Osteoblast (primary cell): ENCODE measurements around the gene CAMK2N2. TPM values are rescaled to one million over a fixed set of nuclear protein-coding genes. Genes with fewer than 3 reads are reported as not detected.

Source experiments
- DNase-seq: peaks from one replicate; pipeline ENCODE4 v3.0.0; 2011; ENCODE audit warnings: low spot score, mixed read lengths; ENCODE audit not compliant: insufficient read length; ENCODE audit errors: missing footprints
- H2AFZ ChIP-seq: 2 replicates; pipeline ENCODE4 v1.6.0; 2011; ENCODE audit warnings: mild to moderate bottlenecking, low read length
- H3K27ac ChIP-seq: 2 replicates; pipeline ENCODE4 v1.5.1; 2011; ENCODE audit warnings: mild to moderate bottlenecking, low read depth, low read length, moderate library complexity
- H3K27me3 ChIP-seq: 2 replicates; pipeline ENCODE4 v1.6.0; 2012; ENCODE audit warnings: mild to moderate bottlenecking, control low read depth, inconsistent platforms, low read length, moderate library complexity; ENCODE audit not compliant: insufficient read depth
- H3K36me3 ChIP-seq: 2 replicates; pipeline ENCODE4 v1.5.1; 2011; ENCODE audit warnings: mild to moderate bottlenecking, low read length, control low read depth, moderate library complexity; ENCODE audit not compliant: insufficient read depth
- H3K4me1 ChIP-seq: 2 replicates; pipeline ENCODE4 v1.5.1; 2011; ENCODE audit warnings: mild to moderate bottlenecking, low read length, control low read depth, moderate library complexity; ENCODE audit not compliant: insufficient read depth
- H3K4me2 ChIP-seq: 2 replicates; pipeline ENCODE4 v1.6.0; 2011; ENCODE audit warnings: mild to moderate bottlenecking, low read length; ENCODE audit not compliant: insufficient read depth
- H3K4me3 ChIP-seq: fragments of 200-600 bp; sonication (generic); 3 replicates; pipeline ENCODE4 v1.5.1; 2012; ENCODE audit warnings: mild to moderate bottlenecking, low read length, inconsistent platforms; ENCODE audit not compliant: insufficient read depth
- H3K79me2 ChIP-seq: 2 replicates; pipeline ENCODE4 v1.6.0; 2012; ENCODE audit warnings: mild to moderate bottlenecking, low read length, control low read depth, inconsistent platforms; ENCODE audit not compliant: insufficient read depth
- H3K9me3 ChIP-seq: 2 replicates; pipeline ENCODE4 v1.5.1; 2011; ENCODE audit warnings: low read depth, low read length, control low read depth
- H4K20me1 ChIP-seq: 2 replicates; pipeline ENCODE4 v1.6.0; 2012; ENCODE audit warnings: mild to moderate bottlenecking, low read length, control low read depth; ENCODE audit not compliant: insufficient read depth
- total RNA-seq: library from RNA; depleted of rRNA; stranded (reverse); fragments of >200 nt; gene quantifications from 2 replicates; pipeline ENCODE4 v1.2.3, GENCODE V29; 2012
- TF ChIP-seq, protein P1 (sequence below): IDR thresholded peaks from 2 replicates; pipeline ENCODE4 v1.5.1; 2011; ENCODE audit warnings: mild to moderate bottlenecking, low read depth, low read length, moderate library complexity; ENCODE audit errors: extremely low read depth

The CAMK2N2 gene
- total RNA-seq: not detected in 2 replicates

DNA sequence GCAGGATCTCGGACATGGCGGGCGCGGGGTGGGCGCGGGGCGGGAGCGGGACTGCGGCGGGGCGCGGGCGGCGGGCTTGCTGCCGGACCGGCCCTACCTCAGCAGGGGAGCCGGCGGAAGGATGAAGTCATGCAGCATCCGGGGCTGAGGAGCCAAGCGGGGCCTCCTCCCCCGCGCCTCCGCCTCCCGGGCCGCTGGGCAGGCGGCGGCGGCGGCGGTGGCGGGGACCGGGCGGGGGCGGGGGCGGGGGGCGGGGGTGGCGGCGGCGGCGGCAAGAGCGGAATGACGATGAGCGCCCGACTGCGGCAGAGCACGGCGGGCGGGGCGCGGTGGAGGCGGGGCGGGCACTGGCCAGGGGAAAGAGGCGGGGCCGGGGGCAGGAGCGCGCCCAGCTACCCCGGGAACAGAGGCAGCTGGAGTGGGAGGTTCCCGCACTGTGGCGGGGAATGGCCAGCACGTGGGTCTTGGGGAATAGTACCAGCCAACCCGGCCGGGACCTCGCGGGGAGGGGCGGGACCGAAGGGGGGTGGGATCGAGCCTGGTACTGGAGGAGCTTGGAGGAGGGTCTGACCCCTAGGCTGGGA is at the start of gene CAMK2N2:
Gene CAMK2N2, minus strand, starts transcription at position 284 of the 584 bp plus-strand sequence. Its CDS starts 268 bp downstream, at position 16.
- Histone ChIP-seq H3K4me3 (peak within 1 kb of the TSS; percentile 57), H3K4me1 (peaks cover 3% of the 10 kb centered on the region), H3K27me3 (peaks cover 35% of the 10 kb centered on the region), H3K9me3 (no peaks in the 10 kb centered on the region), H2AFZ (peak within 1 kb of the TSS; percentile 56), H3K4me2 (peak within 1 kb of the TSS; percentile 79), H3K27ac (no peak within 1 kb of the TSS), H4K20me1 (peaks cover 19% of the 10 kb centered on the region), H3K36me3 (no peaks in the 10 kb centered on the region), H3K79me2 (no peaks in the 10 kb centered on the region)
- peak; percentile 98 for DNase-seq
- TF ChIP-seq, protein P1, sequence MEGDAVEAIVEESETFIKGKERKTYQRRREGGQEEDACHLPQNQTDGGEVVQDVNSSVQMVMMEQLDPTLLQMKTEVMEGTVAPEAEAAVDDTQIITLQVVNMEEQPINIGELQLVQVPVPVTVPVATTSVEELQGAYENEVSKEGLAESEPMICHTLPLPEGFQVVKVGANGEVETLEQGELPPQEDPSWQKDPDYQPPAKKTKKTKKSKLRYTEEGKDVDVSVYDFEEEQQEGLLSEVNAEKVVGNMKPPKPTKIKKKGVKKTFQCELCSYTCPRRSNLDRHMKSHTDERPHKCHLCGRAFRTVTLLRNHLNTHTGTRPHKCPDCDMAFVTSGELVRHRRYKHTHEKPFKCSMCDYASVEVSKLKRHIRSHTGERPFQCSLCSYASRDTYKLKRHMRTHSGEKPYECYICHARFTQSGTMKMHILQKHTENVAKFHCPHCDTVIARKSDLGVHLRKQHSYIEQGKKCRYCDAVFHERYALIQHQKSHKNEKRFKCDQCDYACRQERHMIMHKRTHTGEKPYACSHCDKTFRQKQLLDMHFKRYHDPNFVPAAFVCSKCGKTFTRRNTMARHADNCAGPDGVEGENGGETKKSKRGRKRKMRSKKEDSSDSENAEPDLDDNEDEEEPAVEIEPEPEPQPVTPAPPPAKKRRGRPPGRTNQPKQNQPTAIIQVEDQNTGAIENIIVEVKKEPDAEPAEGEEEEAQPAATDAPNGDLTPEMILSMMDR: no peak

DNA sequence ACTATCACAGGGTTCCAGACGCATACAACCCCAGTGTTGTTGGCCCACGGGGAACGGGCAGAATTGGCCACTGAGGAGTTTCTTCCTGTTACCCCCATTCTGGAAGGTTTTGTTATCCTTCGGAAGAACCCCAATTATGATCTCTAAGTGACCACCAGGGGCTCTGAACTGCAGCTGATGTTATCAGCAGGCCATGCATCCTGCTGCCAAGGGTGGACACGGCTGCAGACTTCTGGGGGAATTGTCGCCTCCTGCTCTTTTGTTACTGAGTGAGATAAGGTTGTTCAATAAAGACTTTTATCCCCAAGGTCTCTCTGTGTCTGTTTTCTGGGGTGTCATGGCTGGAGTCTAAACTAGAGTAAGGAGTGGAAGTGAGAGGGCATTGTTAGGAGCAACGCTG is 47.4 kb upstream of the CAMK2N2 start:
- peaks cover 14% of the 10 kb centered on the region for H3K79me2 ChIP-seq
- peaks cover 15% of the 10 kb centered on the region for H4K20me1 ChIP-seq
- H3K27ac ChIP-seq: no peak overlapping the region
- no peak overlapping the region for H3K4me3 ChIP-seq
- H3K27me3 ChIP-seq: no peaks in the 10 kb centered on the region
- DNase-seq: no peak
- H3K9me3 ChIP-seq: no peaks in the 10 kb centered on the region
- H3K4me1 ChIP-seq: no peaks in the 10 kb centered on the region
- TF ChIP-seq, protein P1: peak; percentile 18
- H3K4me2 ChIP-seq: no peak overlapping the region
- peaks cover 52% of the 10 kb centered on the region for H3K36me3 ChIP-seq
- no peak overlapping the region for H2AFZ ChIP-seq

DNA sequence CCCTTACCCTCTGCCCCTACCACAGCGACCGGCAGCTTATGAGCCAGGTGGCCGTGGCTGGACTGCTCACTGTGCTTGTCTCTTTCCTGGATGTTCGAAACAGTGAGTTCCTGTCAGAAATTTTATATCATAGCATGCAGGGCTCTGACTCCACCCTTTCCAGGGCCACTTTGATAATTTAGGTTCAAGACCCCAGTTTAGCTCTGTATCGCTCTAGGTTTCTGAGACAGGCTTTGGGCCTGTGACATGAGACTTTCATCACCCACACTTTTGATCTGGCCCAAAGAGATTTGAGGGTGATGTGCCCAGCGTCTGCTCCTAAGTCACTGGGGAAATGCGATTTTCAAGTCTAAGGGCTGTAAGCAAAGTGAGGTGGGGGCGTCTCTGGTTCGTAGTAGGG is 46.6 kb upstream of the CAMK2N2 start:
- H3K27ac ChIP-seq: no peak overlapping the region
- H2AFZ ChIP-seq: no peak overlapping the region
- TF ChIP-seq, protein P1: no peak
- H4K20me1 ChIP-seq: peaks cover 17% of the 10 kb centered on the region
- no peaks in the 10 kb centered on the region for H3K27me3 ChIP-seq
- no peak overlapping the region for H3K4me3 ChIP-seq
- H3K4me2 ChIP-seq: no peak overlapping the region
- H3K4me1 ChIP-seq: no peaks in the 10 kb centered on the region
- H3K9me3 ChIP-seq: no peaks in the 10 kb centered on the region
- H3K36me3 ChIP-seq: peaks cover 60% of the 10 kb centered on the region
- peaks cover 22% of the 10 kb centered on the region for H3K79me2 ChIP-seq
- no peak for DNase-seq

DNA sequence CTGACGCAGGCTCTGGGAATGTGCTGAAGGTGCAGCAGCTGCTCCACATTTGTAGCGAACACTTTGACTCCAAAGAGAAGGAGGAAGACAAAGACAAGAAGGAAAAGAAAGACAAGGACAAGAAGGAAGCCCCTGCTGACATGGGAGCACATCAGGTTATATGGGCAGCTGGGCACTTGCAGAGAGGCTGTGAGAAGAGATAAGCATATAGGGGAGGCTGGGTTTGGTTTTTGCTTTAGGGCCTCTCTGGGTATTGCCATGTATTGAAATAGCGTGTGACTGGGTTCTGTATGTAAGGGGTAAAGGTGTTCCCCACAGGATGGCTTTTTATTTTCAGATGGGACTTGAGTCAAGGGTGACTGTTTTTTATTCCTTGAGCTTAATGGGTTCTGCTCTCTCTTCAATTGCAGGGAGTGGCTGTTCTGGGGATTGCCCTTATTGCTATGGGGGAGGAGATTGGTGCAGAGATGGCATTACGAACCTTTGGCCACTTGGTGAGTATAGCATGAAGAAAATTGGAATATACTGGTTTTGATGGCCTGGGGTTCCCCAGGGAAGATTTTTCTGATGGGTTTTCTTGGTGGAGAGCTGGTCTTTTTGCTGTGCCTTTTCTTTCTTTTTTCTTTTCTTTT is 45.1 kb upstream of the CAMK2N2 start:
- Histone ChIP-seq H3K36me3 (peaks cover 74% of the 10 kb centered on the region), H3K27ac (no peak overlapping the region), H3K4me3 (no peak overlapping the region), H3K4me2 (no peak overlapping the region), H2AFZ (no peak overlapping the region), H3K27me3 (no peaks in the 10 kb centered on the region), H3K79me2 (peaks cover 36% of the 10 kb centered on the region), H3K9me3 (no peaks in the 10 kb centered on the region), H4K20me1 (peaks cover 29% of the 10 kb centered on the region), H3K4me1 (no peaks in the 10 kb centered on the region)
- TF ChIP-seq, protein P1: no peak
- DNase-seq: no peak
